Neural cell (in vitro differentiated cells): ENCODE measurements around the gene THTPA. TPM values are rescaled to one million over a fixed set of nuclear protein-coding genes. Genes with fewer than 3 reads are reported as not detected.

Source experiments
- H2AFZ ChIP-seq: fragments of 200-600, 300-800 bp; sonication (generic), shearing (Covaris generic); 2 replicates; pipeline ENCODE4 v1.6.0; 2014; ENCODE audit warnings: low read depth, mild to moderate bottlenecking, antibody characterized with exemption, low read length, moderate library complexity
- H3F3A ChIP-seq: fragments of 200-600 bp; shearing (Covaris generic); 2 replicates; pipeline ENCODE4 v1.6.1; 2016; ENCODE audit warnings: mild to moderate bottlenecking, moderate library complexity, mixed read lengths, antibody characterized with exemption, low read length; ENCODE audit not compliant: insufficient read depth, poor library complexity, severe bottlenecking
- H3K27ac ChIP-seq: fragments of 200-600, 300-800 bp; sonication (generic), shearing (Covaris generic); 2 replicates; pipeline ENCODE4 v1.5.1; 2014; ENCODE audit warnings: mild to moderate bottlenecking, low read length, moderate library complexity
- H3K27me3 ChIP-seq: fragments of 300-800, 200-600 bp; sonication (generic), shearing (Covaris generic); 2 replicates; pipeline ENCODE4 v1.6.0; 2014; ENCODE audit warnings: mild to moderate bottlenecking, low read depth, low read length, moderate library complexity; ENCODE audit not compliant: insufficient read depth
- H3K36me3 ChIP-seq: fragments of 300-800, 200-600 bp; sonication (generic), shearing (Covaris generic); 2 replicates; pipeline ENCODE4 v1.5.1; 2014; ENCODE audit warnings: mild to moderate bottlenecking, antibody characterized with exemption, low read length, moderate library complexity; ENCODE audit not compliant: insufficient read depth
- H3K4me2 ChIP-seq: fragments of 300-800, 200-600 bp; sonication (generic), shearing (Covaris generic); 2 replicates; pipeline ENCODE4 v1.6.0; 2014; ENCODE audit warnings: mild to moderate bottlenecking, low read length
- H3K4me3 ChIP-seq: fragments of 300-800, 200-600 bp; sonication (generic), shearing (Covaris generic); 2 replicates; pipeline ENCODE4 v1.5.1; 2014; ENCODE audit warnings: mild to moderate bottlenecking, low read length, moderate library complexity
- H3K79me2 ChIP-seq: fragments of 200-600 bp; shearing (Covaris generic); replicated peaks from 2 replicates; pipeline ENCODE4 v1.6.0; 2014; ENCODE audit warnings: mild to moderate bottlenecking, low read length, moderate library complexity; ENCODE audit not compliant: insufficient read depth
- H3K9ac ChIP-seq: fragments of 300-800, 200-600 bp; sonication (generic), shearing (Covaris generic); 2 replicates; pipeline ENCODE4 v1.6.1; 2016; ENCODE audit warnings: mild to moderate bottlenecking, low read length, mixed read lengths
- H3K9me2 ChIP-seq: fragments of 200-600 bp; shearing (Covaris generic); 2 replicates; pipeline ENCODE4 v1.6.1; 2016; ENCODE audit warnings: mild to moderate bottlenecking, low read length, mixed read lengths; ENCODE audit not compliant: insufficient read depth
- H3K9me3 ChIP-seq: fragments of 200-600, 300-800 bp; sonication (generic), shearing (Covaris generic); 2 replicates; pipeline ENCODE4 v1.6.1; 2016; ENCODE audit warnings: mild to moderate bottlenecking, mixed run types, low read length, moderate library complexity, mixed read lengths
- H4K20me1 ChIP-seq: fragments of 200-600 bp; shearing (Covaris generic); 2 replicates; pipeline ENCODE4 v1.6.1; 2016; ENCODE audit warnings: mild to moderate bottlenecking, mixed run types; ENCODE audit not compliant: insufficient read depth
- EP300 ChIP-seq: fragments of 450-650 bp; conservative IDR thresholded peaks from 2 replicates; pipeline ENCODE4 v1.6.1; 2014; ENCODE audit warnings: antibody characterized with exemption, mild to moderate bottlenecking, moderate library complexity; ENCODE audit not compliant: poor library complexity, severe bottlenecking
- EZH2 ChIP-seq: fragments of 200-600, 300-800 bp; shearing (Covaris generic), sonication (generic); IDR thresholded peaks from 2 replicates; pipeline ENCODE4 v1.6.1; 2014; ENCODE audit warnings: antibody characterized with exemption, low read length, borderline replicate concordance, mild to moderate bottlenecking; ENCODE audit not compliant: insufficient read depth, poor library complexity, severe bottlenecking
- MXI1 ChIP-seq: fragments of 450-650 bp; conservative IDR thresholded peaks from 2 replicates; pipeline ENCODE4 v1.6.1; 2014; ENCODE audit warnings: antibody characterized with exemption, mild to moderate bottlenecking; ENCODE audit not compliant: poor library complexity, severe bottlenecking
- POLR2AphosphoS5 ChIP-seq: IDR thresholded peaks from 2 replicates; pipeline ENCODE4 v1.6.1; 2012
- RAD21 ChIP-seq: fragments of 450-650 bp; conservative IDR thresholded peaks from 2 replicates; pipeline ENCODE4 v1.6.1; 2014; ENCODE audit warnings: antibody characterized with exemption, mild to moderate bottlenecking, moderate library complexity
- SMC3 ChIP-seq: fragments of 450-650 bp; conservative IDR thresholded peaks from 2 replicates; pipeline ENCODE4 v1.6.1; 2014; ENCODE audit warnings: antibody characterized with exemption, mild to moderate bottlenecking, moderate library complexity; ENCODE audit not compliant: poor library complexity
- TAF1 ChIP-seq: IDR thresholded peaks from 2 replicates; pipeline ENCODE4 v1.6.1; 2012; ENCODE audit warnings: low read depth
- polyA plus RNA-seq: library from polyadenylated mRNA; depleted of rRNA; stranded (reverse); fragments of >200 nt; gene quantifications from 2 replicates; pipeline ENCODE4 v1.2.3, GENCODE V29; 2014
- TF ChIP-seq, protein P1 (sequence below): fragments of 450-650 bp; IDR thresholded peaks from 2 replicates; pipeline ENCODE4 v1.5.1; 2014; ENCODE audit warnings: antibody characterized with exemption, mild to moderate bottlenecking, moderate library complexity; ENCODE audit not compliant: poor library complexity, severe bottlenecking
- TF ChIP-seq, protein P2 (sequence below): IDR thresholded peaks from 2 replicates; pipeline ENCODE4 v1.6.1; 2012; ENCODE audit warnings: borderline replicate concordance

Gene THTPA
- polyA plus RNA-seq, 1 donor from 2014 or later = 51.3 TPM

DNA sequence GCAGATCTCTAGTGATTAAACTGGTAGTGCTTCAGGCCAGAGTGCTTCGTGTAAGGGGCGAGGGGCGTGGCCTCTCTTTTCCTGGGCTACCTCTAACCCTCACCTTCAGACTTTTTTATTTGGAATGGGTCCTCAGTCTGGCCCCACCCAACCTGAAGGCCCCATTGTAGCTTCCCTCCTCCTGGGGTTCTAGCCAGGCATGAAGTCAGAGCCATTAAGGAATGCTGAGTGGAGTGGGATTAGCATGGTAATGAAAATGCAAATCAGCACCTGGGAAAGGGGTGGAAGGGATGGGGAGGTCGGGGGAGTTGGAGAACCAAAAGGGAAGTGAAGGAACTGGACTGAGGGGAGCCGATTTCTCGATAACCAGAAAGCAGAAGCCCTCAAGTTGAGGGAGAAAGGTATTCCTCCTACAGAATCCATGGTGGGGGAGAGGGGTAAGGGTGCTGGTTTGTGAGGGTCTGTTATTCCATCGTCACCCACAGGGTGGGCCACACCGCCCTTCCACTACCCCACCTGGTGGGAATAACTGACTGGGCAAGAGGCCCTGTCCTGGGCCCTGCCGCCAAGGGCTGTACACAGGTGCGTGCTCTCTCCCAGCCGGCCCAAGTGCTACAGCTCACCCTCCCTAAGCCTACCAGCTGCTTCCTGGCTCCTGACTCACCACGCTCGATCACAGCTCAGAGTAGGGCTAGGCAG, 18.6 kb upstream of the THTPA start:
- Histone ChIP-seq H3K9me2 (no peaks in the 10 kb centered on the region), H2AFZ (no peak overlapping the region), H3K36me3 (no peaks in the 10 kb centered on the region), H3K9ac (peak overlapping the region; percentile 62), H3K4me3 (peak overlapping the region; percentile 39), H3F3A (no peaks in the 10 kb centered on the region), H4K20me1 (no peaks in the 10 kb centered on the region), H3K27ac (peak overlapping the region; percentile 91), H3K9me3 (no peaks in the 10 kb centered on the region), H3K79me2 (no peaks in the 10 kb centered on the region), H3K4me2 (no peak overlapping the region), H3K27me3 (no peaks in the 10 kb centered on the region)
- TF ChIP-seq, protein P1, sequence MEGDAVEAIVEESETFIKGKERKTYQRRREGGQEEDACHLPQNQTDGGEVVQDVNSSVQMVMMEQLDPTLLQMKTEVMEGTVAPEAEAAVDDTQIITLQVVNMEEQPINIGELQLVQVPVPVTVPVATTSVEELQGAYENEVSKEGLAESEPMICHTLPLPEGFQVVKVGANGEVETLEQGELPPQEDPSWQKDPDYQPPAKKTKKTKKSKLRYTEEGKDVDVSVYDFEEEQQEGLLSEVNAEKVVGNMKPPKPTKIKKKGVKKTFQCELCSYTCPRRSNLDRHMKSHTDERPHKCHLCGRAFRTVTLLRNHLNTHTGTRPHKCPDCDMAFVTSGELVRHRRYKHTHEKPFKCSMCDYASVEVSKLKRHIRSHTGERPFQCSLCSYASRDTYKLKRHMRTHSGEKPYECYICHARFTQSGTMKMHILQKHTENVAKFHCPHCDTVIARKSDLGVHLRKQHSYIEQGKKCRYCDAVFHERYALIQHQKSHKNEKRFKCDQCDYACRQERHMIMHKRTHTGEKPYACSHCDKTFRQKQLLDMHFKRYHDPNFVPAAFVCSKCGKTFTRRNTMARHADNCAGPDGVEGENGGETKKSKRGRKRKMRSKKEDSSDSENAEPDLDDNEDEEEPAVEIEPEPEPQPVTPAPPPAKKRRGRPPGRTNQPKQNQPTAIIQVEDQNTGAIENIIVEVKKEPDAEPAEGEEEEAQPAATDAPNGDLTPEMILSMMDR = no peak
- TF ChIP-seq EP300 (no peak), EZH2 (no peak), MXI1 (no peak), SMC3 (no peak), POLR2AphosphoS5 (no peak), RAD21 (no peak), TAF1 (no peak)
- TF ChIP-seq, protein P2, sequence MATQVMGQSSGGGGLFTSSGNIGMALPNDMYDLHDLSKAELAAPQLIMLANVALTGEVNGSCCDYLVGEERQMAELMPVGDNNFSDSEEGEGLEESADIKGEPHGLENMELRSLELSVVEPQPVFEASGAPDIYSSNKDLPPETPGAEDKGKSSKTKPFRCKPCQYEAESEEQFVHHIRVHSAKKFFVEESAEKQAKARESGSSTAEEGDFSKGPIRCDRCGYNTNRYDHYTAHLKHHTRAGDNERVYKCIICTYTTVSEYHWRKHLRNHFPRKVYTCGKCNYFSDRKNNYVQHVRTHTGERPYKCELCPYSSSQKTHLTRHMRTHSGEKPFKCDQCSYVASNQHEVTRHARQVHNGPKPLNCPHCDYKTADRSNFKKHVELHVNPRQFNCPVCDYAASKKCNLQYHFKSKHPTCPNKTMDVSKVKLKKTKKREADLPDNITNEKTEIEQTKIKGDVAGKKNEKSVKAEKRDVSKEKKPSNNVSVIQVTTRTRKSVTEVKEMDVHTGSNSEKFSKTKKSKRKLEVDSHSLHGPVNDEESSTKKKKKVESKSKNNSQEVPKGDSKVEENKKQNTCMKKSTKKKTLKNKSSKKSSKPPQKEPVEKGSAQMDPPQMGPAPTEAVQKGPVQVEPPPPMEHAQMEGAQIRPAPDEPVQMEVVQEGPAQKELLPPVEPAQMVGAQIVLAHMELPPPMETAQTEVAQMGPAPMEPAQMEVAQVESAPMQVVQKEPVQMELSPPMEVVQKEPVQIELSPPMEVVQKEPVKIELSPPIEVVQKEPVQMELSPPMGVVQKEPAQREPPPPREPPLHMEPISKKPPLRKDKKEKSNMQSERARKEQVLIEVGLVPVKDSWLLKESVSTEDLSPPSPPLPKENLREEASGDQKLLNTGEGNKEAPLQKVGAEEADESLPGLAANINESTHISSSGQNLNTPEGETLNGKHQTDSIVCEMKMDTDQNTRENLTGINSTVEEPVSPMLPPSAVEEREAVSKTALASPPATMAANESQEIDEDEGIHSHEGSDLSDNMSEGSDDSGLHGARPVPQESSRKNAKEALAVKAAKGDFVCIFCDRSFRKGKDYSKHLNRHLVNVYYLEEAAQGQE = no peak

DNA sequence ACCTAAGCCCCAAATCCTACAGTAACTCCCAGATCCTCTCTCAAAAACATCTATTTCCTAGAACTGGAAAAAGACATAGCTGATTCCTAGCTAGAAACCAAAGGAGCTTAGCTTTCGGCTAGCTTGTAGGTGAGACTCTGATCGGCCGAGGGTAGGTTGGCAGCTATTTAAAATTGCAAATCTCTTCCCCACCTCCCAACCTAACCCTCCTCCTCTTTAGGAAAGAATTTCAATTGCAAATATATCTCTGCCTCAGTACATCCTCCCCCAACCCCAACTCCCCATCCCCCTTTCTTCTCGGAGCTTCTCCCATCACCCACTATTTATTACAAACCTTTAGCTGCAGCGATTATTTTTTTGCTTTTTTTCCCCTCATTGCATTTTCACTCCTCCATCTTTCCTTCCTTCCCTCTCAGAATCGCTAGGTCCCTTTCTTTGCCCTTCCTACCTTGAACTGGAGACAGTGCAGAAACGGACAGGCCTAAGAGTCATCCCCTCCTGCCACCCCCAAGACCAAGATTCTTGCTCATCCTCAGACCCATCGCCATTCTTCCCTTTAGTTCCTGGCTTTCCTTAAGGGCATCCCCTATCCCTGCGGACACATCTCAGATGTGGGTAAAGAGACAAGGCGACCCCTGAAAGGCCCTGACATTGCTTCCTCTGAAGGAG, 17.9 kb upstream of the THTPA start:
- peak overlapping the region; percentile 91 for H3K27ac ChIP-seq
- H3K79me2 ChIP-seq = peaks cover 5% of the 10 kb centered on the region
- H3K9me2 ChIP-seq = no peaks in the 10 kb centered on the region
- H3K36me3 ChIP-seq = no peaks in the 10 kb centered on the region
- H3F3A ChIP-seq = no peaks in the 10 kb centered on the region
- H3K4me2 ChIP-seq = peak overlapping the region; percentile 63
- H3K9ac ChIP-seq = peak overlapping the region; percentile 62
- TF ChIP-seq MXI1 (no peak), TAF1 (no peak), EP300 (no peak), SMC3 (no peak), POLR2AphosphoS5 (no peak), EZH2 (no peak), RAD21 (no peak)
- TF ChIP-seq, protein P1 = no peak
- TF ChIP-seq, protein P2 = no peak
- H3K9me3 ChIP-seq = no peaks in the 10 kb centered on the region
- no peak overlapping the region for H2AFZ ChIP-seq
- H3K27me3 ChIP-seq = no peaks in the 10 kb centered on the region
- no peaks in the 10 kb centered on the region for H4K20me1 ChIP-seq
- peak overlapping the region; percentile 54 for H3K4me3 ChIP-seq
